Measurements from ENCODE around the gene MATCAP1. TPM values are rescaled to one million over a fixed set of nuclear protein-coding genes. Genes with fewer than 3 reads are reported as not detected.

MATCAP1 gene
- total RNA-seq, 1 donor from 2014 or later = 5.2 TPM

GRCh38 chr16:67184995-67185650 is 1.4 kb upstream of the MATCAP1 start:
- Histone ChIP-seq H3K9ac (ENCODE audit: low read depth in 1 of 3, low read length in 3 of 3) (peak overlapping the region in 2 of 3 donors; percentile 12 to 91), H3K27me3 (ENCODE audit: control insufficient read depth in 3 of 3, insufficient read depth in 3 of 3, low read length in 3 of 3) (no peaks in the 10 kb centered on the region), H3K9me3 (ENCODE audit: control insufficient read depth in 3 of 3, low read length in 3 of 3) (no peaks in the 10 kb centered on the region), H3K4me3 (ENCODE audit: low read length in 3 of 3) (peak overlapping the region; percentile 41 to 60 (median 52)), H3K4me1 (ENCODE audit: control insufficient read depth in 3 of 3, insufficient read depth in 3 of 3, low read length in 3 of 3) (peaks cover 29 to 47% (median 39%) of the 10 kb centered on the region in 3 donors), H3K36me3 (ENCODE audit: control insufficient read depth in 3 of 3, insufficient read depth in 3 of 3, low read length in 3 of 3) (no peaks in the 10 kb centered on the region), H3K27ac (ENCODE audit: low read depth, low read length) (no peak overlapping the region)

GRCh38 chr16:67184453-67184994 is 761 bp upstream of the MATCAP1 start:
- Histone ChIP-seq H3K4me1 (ENCODE audit: control insufficient read depth in 3 of 3, insufficient read depth in 3 of 3, low read length in 3 of 3) (peaks cover 29 to 47% (median 39%) of the 10 kb centered on the region in 3 donors), H3K27me3 (ENCODE audit: control insufficient read depth in 3 of 3, insufficient read depth in 3 of 3, low read length in 3 of 3) (no peaks in the 10 kb centered on the region), H3K4me3 (ENCODE audit: low read length in 3 of 3) (peak overlapping the region; percentile 80 to 84 (median 82)), H3K9ac (ENCODE audit: low read depth in 1 of 3, low read length in 3 of 3) (peak overlapping the region; percentile 82 to 91 (median 89)), H3K9me3 (ENCODE audit: control insufficient read depth in 3 of 3, low read length in 3 of 3) (no peaks in the 10 kb centered on the region), H3K36me3 (ENCODE audit: control insufficient read depth in 3 of 3, insufficient read depth in 3 of 3, low read length in 3 of 3) (no peaks in the 10 kb centered on the region), H3K27ac (ENCODE audit: low read depth, low read length) (peak overlapping the region; percentile 95)

GRCh38 chr16:67183284-67183626 is 508 bp downstream of the MATCAP1 start:
- H3K27me3 ChIP-seq (ENCODE audit: control insufficient read depth in 3 of 3, insufficient read depth in 3 of 3, low read length in 3 of 3) = no peaks in the 10 kb centered on the region
- peak overlapping the region; percentile 82 to 91 (median 89) for H3K9ac ChIP-seq (ENCODE audit: low read depth in 1 of 3, low read length in 3 of 3)
- H3K9me3 ChIP-seq (ENCODE audit: control insufficient read depth in 3 of 3, low read length in 3 of 3) = no peaks in the 10 kb centered on the region
- peak overlapping the region; percentile 80 to 84 (median 82) for H3K4me3 ChIP-seq (ENCODE audit: low read length in 3 of 3)
- peak overlapping the region; percentile 95 for H3K27ac ChIP-seq (ENCODE audit: low read depth, low read length)
- peaks cover 37 to 54% (median 45%) of the 10 kb centered on the region in 3 donors for H3K4me1 ChIP-seq (ENCODE audit: control insufficient read depth in 3 of 3, insufficient read depth in 3 of 3, low read length in 3 of 3)
- no peaks in the 10 kb centered on the region for H3K36me3 ChIP-seq (ENCODE audit: control insufficient read depth in 3 of 3, insufficient read depth in 3 of 3, low read length in 3 of 3)

- Histone ChIP-seq H3K9me3 (ENCODE audit: control insufficient read depth in 3 of 3, low read length in 3 of 3) (no peaks in the 10 kb centered on the region), H3K4me3 (ENCODE audit: low read length in 3 of 3) (no peak overlapping the region), H3K27ac (ENCODE audit: low read depth, low read length) (no peak overlapping the region), H3K4me1 (ENCODE audit: control insufficient read depth in 3 of 3, insufficient read depth in 3 of 3, low read length in 3 of 3) (peaks cover 43 to 64% (median 52%) of the 10 kb centered on the region in 3 donors), H3K27me3 (ENCODE audit: control insufficient read depth in 3 of 3, insufficient read depth in 3 of 3, low read length in 3 of 3) (no peaks in the 10 kb centered on the region), H3K36me3 (ENCODE audit: control insufficient read depth in 3 of 3, insufficient read depth in 3 of 3, low read length in 3 of 3) (no peaks in the 10 kb centered on the region), H3K9ac (ENCODE audit: low read depth in 1 of 3, low read length in 3 of 3) (peak overlapping the region in 1 of 3 donors; percentile 91)
Measured at GRCh38 chr16:67182288-67182687, 1.5 kb downstream of the MATCAP1 start.

- Histone ChIP-seq H3K27me3 (ENCODE audit: control insufficient read depth in 3 of 3, insufficient read depth in 3 of 3, low read length in 3 of 3) (no peaks in the 10 kb centered on the region), H3K9ac (ENCODE audit: low read depth in 1 of 3, low read length in 3 of 3) (peak overlapping the region in 2 of 3 donors; percentile 8 to 32), H3K4me3 (ENCODE audit: low read length in 3 of 3) (no peak overlapping the region), H3K27ac (ENCODE audit: low read depth, low read length) (peak overlapping the region; percentile 45), H3K4me1 (ENCODE audit: control insufficient read depth in 3 of 3, insufficient read depth in 3 of 3, low read length in 3 of 3) (peaks cover 48 to 68% (median 52%) of the 10 kb centered on the region in 3 donors), H3K36me3 (ENCODE audit: control insufficient read depth in 3 of 3, insufficient read depth in 3 of 3, low read length in 3 of 3) (peaks cover 0 to 2% (median 0%) of the 10 kb centered on the region in 3 donors), H3K9me3 (ENCODE audit: control insufficient read depth in 3 of 3, low read length in 3 of 3) (no peaks in the 10 kb centered on the region)
Measured at GRCh38 chr16:67181346-67181745, 2.4 kb downstream of the MATCAP1 start.

GRCh38 chr16:67180166-67180565 is 3.6 kb downstream of the MATCAP1 start:
- no peak overlapping the region for H3K9ac ChIP-seq (ENCODE audit: low read depth in 1 of 3, low read length in 3 of 3)
- H3K36me3 ChIP-seq (ENCODE audit: control insufficient read depth in 3 of 3, insufficient read depth in 3 of 3, low read length in 3 of 3) = peaks cover 5 to 10% (median 8%) of the 10 kb centered on the region in 3 donors
- H3K4me1 ChIP-seq (ENCODE audit: control insufficient read depth in 3 of 3, insufficient read depth in 3 of 3, low read length in 3 of 3) = peaks cover 50 to 74% (median 52%) of the 10 kb centered on the region in 3 donors
- H3K27me3 ChIP-seq (ENCODE audit: control insufficient read depth in 3 of 3, insufficient read depth in 3 of 3, low read length in 3 of 3) = no peaks in the 10 kb centered on the region
- H3K4me3 ChIP-seq (ENCODE audit: low read length in 3 of 3) = no peak overlapping the region
- H3K27ac ChIP-seq (ENCODE audit: low read depth, low read length) = no peak overlapping the region
- no peaks in the 10 kb centered on the region for H3K9me3 ChIP-seq (ENCODE audit: control insufficient read depth in 3 of 3, low read length in 3 of 3)

- Histone ChIP-seq H3K9me3 (ENCODE audit: control insufficient read depth in 3 of 3, low read length in 3 of 3) (no peaks in the 10 kb centered on the region), H3K36me3 (ENCODE audit: control insufficient read depth in 3 of 3, insufficient read depth in 3 of 3, low read length in 3 of 3) (peaks cover 10 to 14% (median 12%) of the 10 kb centered on the region in 3 donors), H3K4me3 (ENCODE audit: low read length in 3 of 3) (no peak overlapping the region), H3K4me1 (ENCODE audit: control insufficient read depth in 3 of 3, insufficient read depth in 3 of 3, low read length in 3 of 3) (peaks cover 51 to 74% (median 52%) of the 10 kb centered on the region in 3 donors), H3K27me3 (ENCODE audit: control insufficient read depth in 3 of 3, insufficient read depth in 3 of 3, low read length in 3 of 3) (no peaks in the 10 kb centered on the region), H3K27ac (ENCODE audit: low read depth, low read length) (no peak overlapping the region), H3K9ac (ENCODE audit: low read depth in 1 of 3, low read length in 3 of 3) (peak overlapping the region in 1 of 3 donors; percentile 25)
Measured at GRCh38 chr16:67179421-67180080, 4.2 kb downstream of the MATCAP1 start.

- no peak overlapping the region for H3K27ac ChIP-seq (ENCODE audit: low read depth, low read length)
- peak overlapping the region; percentile 62 to 73 (median 72) for H3K4me3 ChIP-seq (ENCODE audit: low read length in 3 of 3)
- H3K9me3 ChIP-seq (ENCODE audit: control insufficient read depth in 3 of 3, low read length in 3 of 3) = no peaks in the 10 kb centered on the region
- H3K4me1 ChIP-seq (ENCODE audit: control insufficient read depth in 3 of 3, insufficient read depth in 3 of 3, low read length in 3 of 3) = peaks cover 57 to 75% (median 57%) of the 10 kb centered on the region in 3 donors
- peak overlapping the region in 2 of 3 donors; percentile 4 to 77 for H3K9ac ChIP-seq (ENCODE audit: low read depth in 1 of 3, low read length in 3 of 3)
- H3K27me3 ChIP-seq (ENCODE audit: control insufficient read depth in 3 of 3, insufficient read depth in 3 of 3, low read length in 3 of 3) = no peaks in the 10 kb centered on the region
- peaks cover 10 to 14% (median 12%) of the 10 kb centered on the region in 3 donors for H3K36me3 ChIP-seq (ENCODE audit: control insufficient read depth in 3 of 3, insufficient read depth in 3 of 3, low read length in 3 of 3)
Measured at GRCh38 chr16:67177743-67178699, 5.7 kb downstream of the MATCAP1 start.

GRCh38 chr16:67176662-67177061 is 7.1 kb downstream of the MATCAP1 start:
- H3K36me3 ChIP-seq (ENCODE audit: control insufficient read depth in 3 of 3, insufficient read depth in 3 of 3, low read length in 3 of 3) = peaks cover 10 to 14% (median 12%) of the 10 kb centered on the region in 3 donors
- peaks cover 56 to 77% (median 58%) of the 10 kb centered on the region in 3 donors for H3K4me1 ChIP-seq (ENCODE audit: control insufficient read depth in 3 of 3, insufficient read depth in 3 of 3, low read length in 3 of 3)
- H3K9ac ChIP-seq (ENCODE audit: low read depth in 1 of 3, low read length in 3 of 3) = peak overlapping the region in 1 of 3 donors; percentile 33
- no peak overlapping the region for H3K4me3 ChIP-seq (ENCODE audit: low read length in 3 of 3)
- H3K27me3 ChIP-seq (ENCODE audit: control insufficient read depth in 3 of 3, insufficient read depth in 3 of 3, low read length in 3 of 3) = no peaks in the 10 kb centered on the region
- H3K27ac ChIP-seq (ENCODE audit: low read depth, low read length) = no peak overlapping the region
- no peaks in the 10 kb centered on the region for H3K9me3 ChIP-seq (ENCODE audit: control insufficient read depth in 3 of 3, low read length in 3 of 3)

All from skeletal muscle tissue (tissue), 4 donors.